GM19099 (cell line): ENCODE measurements around the gene FLNB.

ENCODE experiments used
- POLR2A ChIP-seq: IDR thresholded peaks from 3 replicates; pipeline ENCODE4 v1.6.1; 2011; ENCODE audit warnings: low read depth; ENCODE audit not compliant: insufficient read length; ENCODE audit errors: extremely low read depth

The FLNB gene

GRCh38 chr3:57998366-57999283 is 9.6 kb upstream of the FLNB start:
- TF ChIP-seq POLR2A: no peak

GRCh38 chr3:57999417-58000115 is 8.7 kb upstream of the FLNB start:
- TF ChIP-seq POLR2A: no peak

- TF ChIP-seq POLR2A: no peak
Observed at GRCh38 chr3:58000306-58001085, 7.7 kb upstream of the FLNB start.

GRCh38 chr3:58001086-58001467 is 7.1 kb upstream of the FLNB start:
- TF ChIP-seq POLR2A: no peak

- TF ChIP-seq POLR2A: no peak
Observed at GRCh38 chr3:58001979-58002378, 6.2 kb upstream of the FLNB start.

- no peak for TF ChIP-seq POLR2A
Observed at GRCh38 chr3:58003093-58003492, 5.1 kb upstream of the FLNB start.

GRCh38 chr3:58004973-58005372 is 3.2 kb upstream of the FLNB start:
- TF ChIP-seq POLR2A: no peak

GRCh38 chr3:58005669-58006068 is 2.6 kb upstream of the FLNB start:
- TF ChIP-seq POLR2A: no peak

GRCh38 chr3:58006661-58007060 is 1.6 kb upstream of the FLNB start:
- no peak for TF ChIP-seq POLR2A

GRCh38 chr3:58009026-58009748 is 965 bp downstream of the FLNB start:
- TF ChIP-seq POLR2A: no peak

- no peak for TF ChIP-seq POLR2A
Observed at GRCh38 chr3:58009749-58010535, 1.7 kb downstream of the FLNB start.

GRCh38 chr3:58010562-58010961 is 2.3 kb downstream of the FLNB start:
- no peak for TF ChIP-seq POLR2A

- TF ChIP-seq POLR2A: no peak
Observed at GRCh38 chr3:58011580-58011979, 3.4 kb downstream of the FLNB start.

GRCh38 chr3:58012302-58012701 is 4.1 kb downstream of the FLNB start:
- no peak for TF ChIP-seq POLR2A
